Pancreas (tissue), 10 donors: ENCODE data around the gene MAP3K21. TPM values are rescaled to one million over a fixed set of nuclear protein-coding genes. Genes with fewer than 3 reads are reported as not detected.

Experiments used
- ATAC-seq, 4 donors: fragments of 200-7000 bp; cut with Tn5 transposase; one replicate each; pipeline versions ENCODE4 v1.8.0 to v1.9.1; 2020; ENCODE audit warnings: mild to moderate bottlenecking in 4 of 4, moderate library complexity in 4 of 4
- DNase-seq, 6 donors: peaks; one replicate each; pipeline ENCODE4 v3.0.0-alpha.2; 2020
- FAIRE-seq: peaks from 2 replicates; lab custom pipeline; 2012; peaks lifted over from hg19 to GRCh38; lab: Jason Lieb, UNC
- H3K27ac ChIP-seq, 4 donors: fragments of 200-600 bp; sonication (generic); 1 replicate in 3 of 4; 2 replicates in 1 of 4; pipeline versions ENCODE4 v1.5.0 to v1.8.0; 2020
- H3K27me3 ChIP-seq, 4 donors: fragments of 200-600 bp; one replicate each; pipeline ENCODE4 v1.8.0; 2021
- H3K36me3 ChIP-seq, 3 donors: fragments of 200-600 bp; sonication (generic) in 1 of 3; one replicate each; pipeline versions ENCODE4 v1.5.0 to v1.8.0; 2020 to 2021
- H3K4me1 ChIP-seq, 3 donors: fragments of 200-600 bp; one replicate each; pipeline ENCODE4 v1.8.0; 2021
- H3K4me3 ChIP-seq, 4 donors: fragments of 200-600 bp; sonication (generic) in 2 of 4; one replicate each; pipeline versions ENCODE4 v1.5.0 to v1.8.0; 2020 to 2021
- H3K9me3 ChIP-seq, 4 donors: fragments of 200-600 bp; one replicate each; pipeline ENCODE4 v1.8.0; 2021
- WGBS, 2 donors: extraction: QIAGEN DNeasy Blood & Tissue Kit; methylation state at CpG; one replicate each; pipeline ENCODE4 v1.1.7; 2013; 5-methylcytosine and 5-hydroxymethylcytosine counted together
- intact Hi-C, 3 donors: fragments of 100-400 bp; cut with DNase I; formaldehyde crosslinking; loops; one replicate each; pipeline versions ENCODE4 v1.11.1 to v1.14.2; 2022
- polyA plus RNA-seq, 2 donors: library from polyadenylated mRNA; stranded (reverse); fragments of 200-250 nt; gene quantifications; one replicate each; pipeline ENCODE4 v1.2.3, GENCODE V29; 2013
- total RNA-seq, 6 donors: library from RNA; stranded (reverse); fragmentation: NEBNext Ultra II Directional in 4 of 6; extraction: Animal tissue kit (Norgen Biotek cat#: 25700) in 4 of 6; gene quantifications; one replicate each; pipeline versions ENCODE4 v1.2.1 to v1.2.4, GENCODE V29; 2021 to 2023
- TF ChIP-seq, protein P1 (sequence below), 4 donors: fragments of 200-600 bp; sonication (generic) in 3 of 4; IDR thresholded peaks; one replicate each; pipeline versions ENCODE4 v1.5.0 to v1.8.0; 2021; ENCODE audit warnings: antibody characterized with exemption in 4 of 4
- donor health status: healthy with polysubstance abuse.
- donor health status: DM: no; HTN: no; CAD: no; lungs with moderate emphysema.
- donor health status: DM: no; HTN: no; CAD: no.
- donor health status: control.
- donor health status: control.
- donor health status: Bipolar disorder and iron deficiency.
- donor health status: DM: yes; HTN: yes; CAD: no.
- donor health status: DM: no; HTN: no; CAD: no.
- donor health status: DM: no; HTN: no; CAD: no.
- donor health status: DM: yes; HTN: yes; CAD: no.

MAP3K21 gene
- total and polyA plus RNA-seq, 8 donors, result 9.7 to 22.0 (median 15.3) TPM

DNA sequence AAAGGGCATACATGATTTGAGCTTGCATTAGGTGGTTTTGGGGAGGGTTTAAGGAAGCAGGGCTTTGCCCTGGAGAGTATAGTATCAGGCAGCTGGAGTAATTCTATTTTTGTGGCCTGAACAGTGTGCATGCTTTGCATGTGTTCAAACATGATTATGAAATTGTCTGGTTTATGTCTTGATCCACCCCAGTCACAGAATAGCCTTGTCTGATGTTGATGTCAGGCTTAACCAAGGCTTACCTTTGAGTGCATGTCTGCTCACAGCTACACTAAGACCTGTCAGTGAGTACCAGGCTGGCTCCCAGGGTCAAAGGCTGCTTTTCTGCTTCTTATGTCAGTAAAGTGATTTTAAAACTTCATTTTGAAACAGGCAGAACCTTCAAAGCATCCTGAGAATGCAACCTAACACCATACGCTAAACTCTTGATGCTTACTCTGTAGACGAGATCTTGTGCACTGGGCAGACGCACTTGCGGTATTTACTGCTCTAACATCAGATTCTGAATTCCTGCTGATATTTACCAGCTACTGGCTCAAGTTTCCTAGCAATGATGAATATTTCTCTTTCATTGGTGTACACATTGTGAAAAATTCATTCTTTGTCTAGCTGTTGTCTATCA, 78.9 kb downstream of the MAP3K21 start:
- Histone ChIP-seq H3K4me1 (peaks cover 0 to 8% (median 0%) of the 10 kb centered on the region in 3 donors), H3K9me3 (no peaks in the 10 kb centered on the region), H3K27me3 (no peaks in the 10 kb centered on the region), H3K36me3 (no peaks in the 10 kb centered on the region), H3K4me3 (no peak overlapping the region), H3K27ac (no peak overlapping the region)
- FAIRE-seq (no peak), DNase-seq (no peak), ATAC-seq (no peak)
- TF ChIP-seq, protein P1, sequence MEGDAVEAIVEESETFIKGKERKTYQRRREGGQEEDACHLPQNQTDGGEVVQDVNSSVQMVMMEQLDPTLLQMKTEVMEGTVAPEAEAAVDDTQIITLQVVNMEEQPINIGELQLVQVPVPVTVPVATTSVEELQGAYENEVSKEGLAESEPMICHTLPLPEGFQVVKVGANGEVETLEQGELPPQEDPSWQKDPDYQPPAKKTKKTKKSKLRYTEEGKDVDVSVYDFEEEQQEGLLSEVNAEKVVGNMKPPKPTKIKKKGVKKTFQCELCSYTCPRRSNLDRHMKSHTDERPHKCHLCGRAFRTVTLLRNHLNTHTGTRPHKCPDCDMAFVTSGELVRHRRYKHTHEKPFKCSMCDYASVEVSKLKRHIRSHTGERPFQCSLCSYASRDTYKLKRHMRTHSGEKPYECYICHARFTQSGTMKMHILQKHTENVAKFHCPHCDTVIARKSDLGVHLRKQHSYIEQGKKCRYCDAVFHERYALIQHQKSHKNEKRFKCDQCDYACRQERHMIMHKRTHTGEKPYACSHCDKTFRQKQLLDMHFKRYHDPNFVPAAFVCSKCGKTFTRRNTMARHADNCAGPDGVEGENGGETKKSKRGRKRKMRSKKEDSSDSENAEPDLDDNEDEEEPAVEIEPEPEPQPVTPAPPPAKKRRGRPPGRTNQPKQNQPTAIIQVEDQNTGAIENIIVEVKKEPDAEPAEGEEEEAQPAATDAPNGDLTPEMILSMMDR (IDR thresholded peaks at IDR 0.05), result no peak
- 89 to 92% methylated on average over 4 of the region's 4 CpGs for WGBS, 2 donors
- intact Hi-C loops, result no loop called here

DNA sequence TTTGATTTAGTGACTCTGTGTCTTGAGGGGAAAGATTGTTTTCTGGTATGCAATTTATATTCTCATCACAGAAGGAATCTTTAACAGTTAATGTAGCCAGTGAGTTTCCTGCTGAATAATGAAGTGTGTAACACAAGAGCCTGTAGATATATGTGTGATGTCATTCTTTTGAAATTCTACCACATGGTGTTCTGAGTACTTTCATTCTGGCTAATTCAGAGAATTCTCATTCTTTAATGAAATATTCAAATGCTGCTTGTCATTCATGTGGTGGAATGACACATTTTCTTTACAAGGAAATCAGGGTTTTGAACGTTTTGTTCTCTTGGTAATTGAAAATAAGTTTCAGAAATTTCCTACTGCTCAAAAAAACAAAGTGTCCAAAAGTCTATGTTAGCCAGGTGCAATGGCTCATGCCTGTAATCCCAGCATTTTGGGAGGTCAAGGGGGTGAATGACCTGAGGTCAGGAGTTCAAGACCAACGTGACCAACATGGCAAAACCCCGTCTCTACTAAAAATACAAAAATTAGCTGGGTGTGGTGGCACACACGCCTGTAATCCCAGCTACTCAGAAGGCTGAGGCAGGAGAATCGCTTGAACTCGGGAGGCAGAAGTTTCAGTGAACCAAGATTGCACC, 79.6 kb downstream of the MAP3K21 start:
- Histone ChIP-seq H3K36me3 (no peaks in the 10 kb centered on the region), H3K27me3 (no peaks in the 10 kb centered on the region), H3K4me1 (peaks cover 0 to 8% (median 0%) of the 10 kb centered on the region in 3 donors), H3K27ac (no peak overlapping the region), H3K4me3 (no peak overlapping the region), H3K9me3 (no peaks in the 10 kb centered on the region)
- ATAC-seq, result no peak
- no peak for FAIRE-seq
- DNase-seq, result no peak
- TF ChIP-seq, protein P1 (IDR thresholded peaks at IDR 0.05), result no peak
- 73 to 85% methylated on average over 6 of the region's 6 CpGs for WGBS, 2 donors
- intact Hi-C loops, result no loop called here

DNA sequence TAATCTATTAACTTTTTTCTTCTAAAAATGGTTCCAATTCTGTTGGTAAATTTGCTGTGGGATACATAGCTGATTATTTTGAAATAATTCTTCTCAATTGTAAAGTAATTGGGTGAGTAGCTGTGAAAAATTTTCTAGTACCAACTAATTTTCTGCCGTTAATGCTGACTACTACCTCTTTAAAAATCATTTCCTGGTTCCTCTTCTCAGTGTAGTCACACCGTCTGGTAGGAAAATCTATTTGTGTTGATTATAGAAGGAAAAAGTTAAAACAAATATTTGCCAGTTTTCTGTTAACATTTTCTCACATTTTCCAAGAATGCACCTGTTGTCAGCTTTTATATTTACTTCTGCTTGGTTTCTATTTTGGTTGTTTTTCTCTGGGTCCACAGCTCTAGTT, 82.0 kb downstream of the MAP3K21 start:
- no peaks in the 10 kb centered on the region for H3K9me3 ChIP-seq
- no peak overlapping the region for H3K4me3 ChIP-seq
- 4 to 6% methylated on average over 2 of the region's 2 CpGs for WGBS, 2 donors
- peak overlapping the region in 2 of 4 donors; percentile 11 to 34 for H3K27ac ChIP-seq
- peaks cover 0 to 8% (median 0%) of the 10 kb centered on the region in 3 donors for H3K4me1 ChIP-seq
- DNase-seq (no peak), FAIRE-seq (no peak), ATAC-seq (peak; percentile 50 to 74 (median 70))
- H3K27me3 ChIP-seq, result no peaks in the 10 kb centered on the region
- TF ChIP-seq, protein P1 (IDR thresholded peaks at IDR 0.05), result no peak
- no peaks in the 10 kb centered on the region for H3K36me3 ChIP-seq
- intact Hi-C loops, result no loop called here

DNA sequence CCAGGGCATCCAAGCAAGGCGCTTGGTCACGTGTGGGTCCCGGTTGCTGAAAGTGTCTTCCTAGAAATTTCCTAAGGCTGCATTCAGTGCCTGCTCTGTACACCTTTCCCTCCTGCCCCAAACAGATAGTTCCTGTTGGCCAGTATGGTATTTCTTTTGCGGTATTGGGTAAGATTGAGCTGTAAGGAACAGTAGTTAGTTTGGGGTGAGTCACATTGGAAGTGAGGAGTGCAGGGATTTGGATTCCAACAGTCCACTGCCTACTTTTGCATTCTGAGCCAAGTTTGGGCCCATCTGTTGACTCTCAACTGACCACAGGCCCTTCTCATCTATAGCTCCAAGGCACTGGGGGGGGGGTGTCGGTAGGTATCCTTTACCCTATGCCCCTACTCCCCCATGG, 83.4 kb downstream of the MAP3K21 start:
- no peak for ATAC-seq
- H3K4me3 ChIP-seq, result no peak overlapping the region
- intact Hi-C loops, result no loop called here
- no peaks in the 10 kb centered on the region for H3K27me3 ChIP-seq
- TF ChIP-seq, protein P1 (IDR thresholded peaks at IDR 0.05), result no peak
- no peak overlapping the region for H3K27ac ChIP-seq
- 76 to 80% methylated on average over 5 of the region's 5 CpGs for WGBS, 2 donors
- no peak for FAIRE-seq
- H3K4me1 ChIP-seq, result peaks cover 0 to 8% (median 0%) of the 10 kb centered on the region in 3 donors
- no peaks in the 10 kb centered on the region for H3K36me3 ChIP-seq
- DNase-seq, result no peak
- no peaks in the 10 kb centered on the region for H3K9me3 ChIP-seq

DNA sequence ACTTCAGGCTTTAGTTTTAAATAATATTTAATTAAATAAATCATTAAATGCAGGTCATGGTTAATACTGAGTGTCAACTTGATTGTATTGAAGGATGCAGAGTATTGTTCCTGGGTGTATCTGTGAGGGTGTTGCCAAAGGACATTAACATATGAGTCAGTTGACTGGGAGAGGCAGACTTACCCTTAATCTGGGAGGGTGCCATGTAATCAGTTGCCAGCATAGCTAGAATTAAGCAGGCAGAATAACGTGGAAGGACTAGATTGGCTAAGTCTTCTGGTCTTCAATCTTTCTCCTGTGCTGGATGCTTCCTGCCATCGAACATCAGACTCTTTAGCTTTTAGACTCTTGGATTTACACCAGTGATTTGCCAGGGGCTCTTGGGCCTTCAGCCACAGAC, 85.3 kb downstream of the MAP3K21 start:
- intact Hi-C loops, result no loop called here
- no peak overlapping the region for H3K27ac ChIP-seq
- H3K4me3 ChIP-seq, result no peak overlapping the region
- 69 to 71% methylated on average over 2 of the region's 2 CpGs for WGBS, 2 donors
- H3K9me3 ChIP-seq, result no peaks in the 10 kb centered on the region
- H3K4me1 ChIP-seq, result peaks cover 0 to 8% (median 0%) of the 10 kb centered on the region in 3 donors
- TF ChIP-seq, protein P1 (IDR thresholded peaks at IDR 0.05), result no peak
- no peaks in the 10 kb centered on the region for H3K27me3 ChIP-seq
- no peak for FAIRE-seq
- H3K36me3 ChIP-seq, result no peaks in the 10 kb centered on the region
- no peak for ATAC-seq
- DNase-seq, result no peak
